ENCODE measurements around the gene MUC5B. TPM values are rescaled to one million over a fixed set of nuclear protein-coding genes. Genes with fewer than 3 reads are reported as not detected.

Gene MUC5B
- total RNA-seq, 2 experiments from 2014 or later, result not detected

- Mint-ChIP-seq H3K4me1 (no peaks in the 10 kb centered on the region), H3K36me3 (no peaks in the 10 kb centered on the region), H3K27ac (no peak overlapping the region), H3K4me3 (no peak overlapping the region), H3K27me3 (no peaks in the 10 kb centered on the region), H3K9me3 (no peaks in the 10 kb centered on the region)
- no peak for ATAC-seq (ENCODE audit: low read depth)
- POLR2A ChIA-PET, result no interaction called here
- no peak for DNase-seq
These were observed 76.0 kb downstream of the MUC5B start for GRCh38 chr11:1298695-1299492.

GRCh38 chr11:1299621-1300020, 76.8 kb downstream of the MUC5B start:
- no peaks in the 10 kb centered on the region for H3K36me3 Mint-ChIP-seq

GRCh38 chr11:1300121-1300520, 77.3 kb downstream of the MUC5B start:
- Mint-ChIP-seq H3K4me1 (peaks cover 1% of the 10 kb centered on the region), H3K27me3 (no peaks in the 10 kb centered on the region), H3K27ac (no peak overlapping the region), H3K36me3 (no peaks in the 10 kb centered on the region), H3K9me3 (no peaks in the 10 kb centered on the region), H3K4me3 (no peak overlapping the region)
- ATAC-seq (ENCODE audit: low read depth), result no peak
- DNase-seq, result no peak
- POLR2A ChIA-PET, result no interaction called here

More at GRCh38 chr11:1299621-1300020, 76.8 kb downstream of the MUC5B start:
- H3K4me1 Mint-ChIP-seq, result peaks cover 1% of the 10 kb centered on the region
- no peak for ATAC-seq (ENCODE audit: low read depth)
- no peaks in the 10 kb centered on the region for H3K9me3 Mint-ChIP-seq
- H3K27ac Mint-ChIP-seq, result no peak overlapping the region
- no peak for DNase-seq
- no peaks in the 10 kb centered on the region for H3K27me3 Mint-ChIP-seq
- no peak overlapping the region for H3K4me3 Mint-ChIP-seq
- POLR2A ChIA-PET, result no interaction called here

- H3K4me1 Mint-ChIP-seq, result peaks cover 1% of the 10 kb centered on the region
- no peak overlapping the region for H3K4me3 Mint-ChIP-seq
- POLR2A ChIA-PET, result no interaction called here
- H3K36me3 Mint-ChIP-seq, result no peaks in the 10 kb centered on the region
- no peak for ATAC-seq (ENCODE audit: low read depth)
- no peaks in the 10 kb centered on the region for H3K27me3 Mint-ChIP-seq
- H3K9me3 Mint-ChIP-seq, result no peaks in the 10 kb centered on the region
- no peak overlapping the region for H3K27ac Mint-ChIP-seq
- no peak for DNase-seq
These were observed 77.8 kb downstream of the MUC5B start for GRCh38 chr11:1300569-1301187.

- no peaks in the 10 kb centered on the region for H3K27me3 Mint-ChIP-seq
- H3K4me1 Mint-ChIP-seq, result peaks cover 1% of the 10 kb centered on the region
- no peaks in the 10 kb centered on the region for H3K9me3 Mint-ChIP-seq
- no peaks in the 10 kb centered on the region for H3K36me3 Mint-ChIP-seq
- ATAC-seq (ENCODE audit: low read depth), result no peak
- H3K27ac Mint-ChIP-seq, result no peak overlapping the region
- no peak overlapping the region for H3K4me3 Mint-ChIP-seq
- DNase-seq, result no peak
- POLR2A ChIA-PET, result no interaction called here
These were observed 78.5 kb downstream of the MUC5B start for GRCh38 chr11:1301220-1302000.

- ATAC-seq (ENCODE audit: low read depth), result no peak
- POLR2A ChIA-PET, result no interaction called here
These were observed 79.2 kb downstream of the MUC5B start for GRCh38 chr11:1302041-1302460.

GRCh38 chr11:1302461-1303125, 79.7 kb downstream of the MUC5B start:
- Mint-ChIP-seq H3K4me1 (peaks cover 10% of the 10 kb centered on the region), H3K9me3 (no peaks in the 10 kb centered on the region), H3K4me3 (no peak overlapping the region), H3K36me3 (no peaks in the 10 kb centered on the region), H3K27ac (no peak overlapping the region), H3K27me3 (no peaks in the 10 kb centered on the region)
- POLR2A ChIA-PET, result no interaction called here
- no peak for DNase-seq
- no peak for ATAC-seq (ENCODE audit: low read depth)

More at GRCh38 chr11:1302041-1302460, 79.2 kb downstream of the MUC5B start:
- no peak for DNase-seq
- Mint-ChIP-seq H3K36me3 (no peaks in the 10 kb centered on the region), H3K9me3 (no peaks in the 10 kb centered on the region), H3K27me3 (no peaks in the 10 kb centered on the region), H3K4me1 (peaks cover 4% of the 10 kb centered on the region), H3K27ac (no peak overlapping the region), H3K4me3 (no peak overlapping the region)

GRCh38 chr11:1303126-1303821, 80.4 kb downstream of the MUC5B start:
- Mint-ChIP-seq H3K4me3 (no peak overlapping the region), H3K27me3 (no peaks in the 10 kb centered on the region), H3K27ac (no peak overlapping the region), H3K9me3 (no peaks in the 10 kb centered on the region), H3K36me3 (no peaks in the 10 kb centered on the region), H3K4me1 (peaks cover 15% of the 10 kb centered on the region)
- no peak for ATAC-seq (ENCODE audit: low read depth)
- POLR2A ChIA-PET, result no interaction called here
- DNase-seq, result no peak

GRCh38 chr11:1303973-1304372, 81.1 kb downstream of the MUC5B start:
- H3K4me1 Mint-ChIP-seq, result peaks cover 17% of the 10 kb centered on the region
- no peak overlapping the region for H3K4me3 Mint-ChIP-seq
- no peak for ATAC-seq (ENCODE audit: low read depth)

GRCh38 chr11:1304380-1304779, 81.5 kb downstream of the MUC5B start:
- H3K4me1 Mint-ChIP-seq, result peaks cover 17% of the 10 kb centered on the region
- no peaks in the 10 kb centered on the region for H3K27me3 Mint-ChIP-seq
- no peak overlapping the region for H3K27ac Mint-ChIP-seq
- H3K36me3 Mint-ChIP-seq, result no peaks in the 10 kb centered on the region
- ATAC-seq (ENCODE audit: low read depth) (no peak), DNase-seq (no peak)
- no peak overlapping the region for H3K4me3 Mint-ChIP-seq
- H3K9me3 Mint-ChIP-seq, result no peaks in the 10 kb centered on the region
- POLR2A ChIA-PET, result no interaction called here

More at GRCh38 chr11:1303973-1304372, 81.1 kb downstream of the MUC5B start:
- Mint-ChIP-seq H3K27ac (no peak overlapping the region), H3K9me3 (no peaks in the 10 kb centered on the region), H3K27me3 (no peaks in the 10 kb centered on the region), H3K36me3 (no peaks in the 10 kb centered on the region)
- no peak for DNase-seq
- POLR2A ChIA-PET, result no interaction called here

- Mint-ChIP-seq H3K4me1 (peaks cover 17% of the 10 kb centered on the region), H3K9me3 (no peaks in the 10 kb centered on the region), H3K4me3 (no peak overlapping the region), H3K27me3 (no peaks in the 10 kb centered on the region), H3K27ac (no peak overlapping the region), H3K36me3 (no peaks in the 10 kb centered on the region)
- DNase-seq (no peak), ATAC-seq (ENCODE audit: low read depth) (no peak)
- POLR2A ChIA-PET, result no interaction called here
These were observed 82.2 kb downstream of the MUC5B start for GRCh38 chr11:1305063-1305495.

GRCh38 chr11:1305501-1306056, 82.7 kb downstream of the MUC5B start:
- Mint-ChIP-seq H3K9me3 (no peaks in the 10 kb centered on the region), H3K27me3 (no peaks in the 10 kb centered on the region), H3K36me3 (no peaks in the 10 kb centered on the region), H3K4me1 (peaks cover 19% of the 10 kb centered on the region), H3K4me3 (no peak overlapping the region), H3K27ac (no peak overlapping the region)
- no peak for ATAC-seq (ENCODE audit: low read depth)
- POLR2A ChIA-PET, result no interaction called here
- no peak for DNase-seq
